HCT116 (cell line): ENCODE results near the gene SCAF4. TPM values are rescaled to one million over a fixed set of nuclear protein-coding genes. Genes with fewer than 3 reads are reported as not detected.

Experiments used
- ATAC-seq: fragments of 200-7000 bp; cut with Tn5 transposase; 2 replicates; pipeline ENCODE4 v1.9.1; 2020; ENCODE audit warnings: mild to moderate bottlenecking, moderate library complexity
- BruUV-seq: library from RNA; stranded (reverse); fragments of 400-500 nt; replicated peaks from 2 replicates; lab custom pipeline; 2021; lab: Mats Ljungman, UMichigan
- CTCF ChIA-PET: fragments of 300-600 bp; sonication (Branson Sonifier 250); formaldehyde crosslinking; loops from one replicate; lab custom pipeline; 2021; ENCODE audit warnings: antibody characterized with exemption; lab: Charles Lee
- POLR2A ChIA-PET: fragments of 300-600, 350-600 bp; sonication (Branson Sonifier 250); formaldehyde crosslinking; loops from one replicate; lab custom pipeline; 2021; ENCODE audit warnings: antibody characterized with exemption; lab: Charles Lee
- RAD21 ChIA-PET, 2 experiments: fragments of 300-600 bp; sonication (Branson Sonifier 250); formaldehyde crosslinking; loops; one replicate each; lab custom pipeline; 2023; ENCODE audit warnings: low total read pairs in 2 of 2; ENCODE audit not compliant: uncharacterized antibody in 2 of 2, unreplicated experiment in 2 of 2, low non-redundant PET in 1 of 2; lab: Charles Lee
- DNase-seq: peaks from one replicate; pipeline ENCODE4 v3.0.0-alpha.2; 2010; ENCODE audit warnings: low read depth, low spot score
- H2AFZ ChIP-seq: fragments of 200-600 bp; shearing (Covaris generic), sonication (generic); 2 replicates; pipeline ENCODE4 v1.6.1; 2017; ENCODE audit warnings: low read depth, mixed run types, mixed read lengths, antibody characterized with exemption, low read length; ENCODE audit not compliant: poor library complexity, severe bottlenecking
- H3K27ac ChIP-seq: 2 replicates; pipeline ENCODE4 v1.5.1; 2012; ENCODE audit warnings: low read depth, low read length
- H3K27me3 ChIP-seq: fragments of 200-600 bp; sonication (generic); 2 replicates; pipeline ENCODE4 v1.6.1; 2016; ENCODE audit warnings: mixed run types, low read length, mixed read lengths; ENCODE audit not compliant: insufficient read depth
- H3K36me3 ChIP-seq, 2 experiments: fragments of 200-500 bp in 1 of 2; fragments of 200-600 bp in 1 of 2; sonication (Bioruptor generic) in 1 of 2; sonication (generic) in 1 of 2; 2 replicates each; pipeline versions ENCODE4 v1.5.1 to v1.6.1; 2014 to 2016; ENCODE audit warnings: low read length in 2 of 2, inconsistent platforms in 1 of 2, mixed read lengths in 1 of 2, mixed run types in 1 of 2; ENCODE audit not compliant: insufficient read depth in 2 of 2, control insufficient read depth in 1 of 2
- H3K4me1 ChIP-seq, 2 experiments: fragments of 200-600 bp in 1 of 2; sonication (generic) in 1 of 2; 2 replicates each; pipeline versions ENCODE4 v1.5.1 to v1.6.1; 2012 to 2017; ENCODE audit warnings: low read length in 2 of 2, inconsistent platforms in 1 of 2, mild to moderate bottlenecking in 1 of 2, mixed read lengths in 1 of 2, mixed run types in 1 of 2, moderate library complexity in 1 of 2; ENCODE audit not compliant: insufficient read depth in 2 of 2, control insufficient read depth in 1 of 2
- H3K4me2 ChIP-seq: fragments of 200-600 bp; sonication (generic); 2 replicates; pipeline ENCODE4 v1.6.1; 2017; ENCODE audit warnings: mixed run types, low read length, mixed read lengths
- H3K4me3 ChIP-seq, 2 experiments: fragments of 200-600 bp in 1 of 2; sonication (generic) in 1 of 2; replicated peaks in 1 of 2; 2 replicates each; pipeline ENCODE4 v1.5.1; 2011 to 2016; ENCODE audit warnings: low read length in 2 of 2, control low read depth in 1 of 2, low read depth in 1 of 2, mild to moderate bottlenecking in 1 of 2, mixed read lengths in 1 of 2, mixed run types in 1 of 2
- H3K79me2 ChIP-seq: fragments of 200-600 bp; sonication (generic); 2 replicates; pipeline ENCODE4 v1.6.1; 2017; ENCODE audit warnings: mild to moderate bottlenecking, mixed run types, low read length, moderate library complexity, mixed read lengths; ENCODE audit not compliant: insufficient read depth
- H3K9ac ChIP-seq: fragments of 200-600 bp; sonication (generic); 2 replicates; pipeline ENCODE4 v1.6.1; 2016; ENCODE audit warnings: low read length, mixed read lengths
- H3K9me2 ChIP-seq: fragments of 200-600 bp; sonication (generic), shearing (Covaris generic); 2 replicates; pipeline ENCODE4 v1.6.1; 2017; ENCODE audit warnings: mixed run types, mild to moderate bottlenecking, moderate library complexity; ENCODE audit not compliant: insufficient read depth
- H3K9me3 ChIP-seq, 2 experiments: fragments of 200-500 bp in 1 of 2; fragments of 200-600 bp in 1 of 2; sonication (Bioruptor generic) in 1 of 2; sonication (generic) in 1 of 2; 2 replicates each; pipeline ENCODE4 v1.6.1; 2014 to 2017; ENCODE audit warnings: low read length in 2 of 2, mixed read lengths in 2 of 2, inconsistent platforms in 1 of 2, low read depth in 1 of 2, mild to moderate bottlenecking in 1 of 2, mixed run types in 1 of 2, moderate library complexity in 1 of 2; ENCODE audit not compliant: control insufficient read depth in 1 of 2, insufficient read depth in 1 of 2
- H4K20me1 ChIP-seq: fragments of 200-600 bp; sonication (generic), shearing (Covaris generic); 2 replicates; pipeline ENCODE4 v1.6.1; 2017; ENCODE audit warnings: mixed run types, mild to moderate bottlenecking, moderate library complexity; ENCODE audit not compliant: insufficient read depth
- CBX3 ChIP-seq: IDR thresholded peaks from 2 replicates; pipeline ENCODE4 v1.6.1; 2012; ENCODE audit warnings: low read depth
- EGR1 ChIP-seq: IDR thresholded peaks from 2 replicates; pipeline ENCODE4 v1.6.1; 2012; ENCODE audit warnings: low read depth
- EZH2 ChIP-seq: fragments of 200-600 bp; sonication (generic); IDR thresholded peaks from 2 replicates; pipeline ENCODE4 v1.6.1; 2017; ENCODE audit warnings: antibody characterized with exemption, mixed run types
- SIN3A ChIP-seq: IDR thresholded peaks from 2 replicates; pipeline ENCODE4 v1.6.1; 2012; ENCODE audit warnings: low read depth
- SRF ChIP-seq: IDR thresholded peaks from 2 replicates; pipeline ENCODE4 v1.6.1; 2012; ENCODE audit warnings: low read depth
- ZNF274 ChIP-seq: fragments of 200-500 bp; sonication (Bioruptor generic); IDR thresholded peaks from 2 replicates; pipeline ENCODE4 v1.6.1; 2014; ENCODE audit warnings: mild to moderate bottlenecking, low read depth, low read length, inconsistent platforms
- intact Hi-C: fragments of 100-400 bp; cut with micrococcal nuclease; formaldehyde crosslinking; loops from 2 replicates; pipeline ENCODE4 v1.10.0; 2022
- total RNA-seq: library from RNA; stranded (reverse); gene quantifications from one replicate; pipeline ENCODE4 v1.2.1, GENCODE V29; 2021; ENCODE audit not compliant: unreplicated experiment
- TF ChIP-seq, protein P1 (sequence below): IDR thresholded peaks from 2 replicates; pipeline ENCODE4 v1.6.1; 2011; ENCODE audit warnings: mild to moderate bottlenecking, low read length, moderate library complexity; ENCODE audit not compliant: insufficient replicate concordance; ENCODE audit errors: extremely low read depth

SCAF4 gene
- total RNA-seq, 1 experiment from 2014 or later = 31.1 TPM

DNA sequence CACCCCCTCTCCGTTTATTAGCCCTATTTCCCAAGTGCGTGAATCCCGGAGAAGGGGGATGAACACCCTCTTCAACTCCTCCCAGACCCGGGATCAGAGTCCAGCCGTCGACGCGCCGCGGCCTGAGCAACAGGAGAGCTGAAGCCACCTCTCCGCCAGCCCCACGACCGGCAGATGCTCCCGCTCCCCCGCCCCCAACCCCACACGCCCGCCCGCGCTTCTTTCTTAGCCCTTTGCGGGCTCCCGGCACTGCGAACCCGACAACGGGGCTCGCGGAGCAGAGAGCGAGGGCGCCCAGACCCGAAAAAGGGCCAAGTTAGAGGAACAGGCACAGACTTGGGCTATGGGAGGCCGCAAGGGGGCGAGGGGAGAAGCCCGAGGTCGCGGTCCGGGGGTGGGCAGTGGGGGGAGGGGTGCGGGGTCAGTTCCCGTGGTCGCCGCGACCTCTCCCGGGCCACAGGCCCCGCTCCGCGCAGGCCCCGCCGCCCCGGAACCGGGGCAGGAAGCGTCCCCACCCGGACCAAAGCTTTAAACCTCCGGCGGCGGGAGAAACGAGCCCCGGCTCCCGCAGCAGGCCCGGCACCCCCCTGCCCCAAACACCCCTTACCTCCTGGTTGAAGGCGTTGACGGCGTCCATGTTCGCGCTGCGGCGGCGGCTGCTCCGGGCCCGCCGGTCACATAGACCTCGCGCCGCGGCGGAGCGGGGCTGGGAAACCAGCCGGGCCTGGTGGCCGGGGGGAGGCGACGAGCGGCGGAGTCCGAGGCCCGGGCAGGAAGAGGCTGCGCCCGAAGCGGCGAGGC, 662 bp downstream of the SCAF4 start:
- Histone ChIP-seq H4K20me1 (peaks cover 19% of the 10 kb centered on the region; the same call in 1 of the 2 replicates), H2AFZ (no peak overlapping the region), H3K36me3 (no peaks in the 10 kb centered on the region), H3K9me3 (no peaks in the 10 kb centered on the region), H3K4me3 (peak overlapping the region; percentile 60 to 77), H3K4me2 (peak overlapping the region; percentile 90), H3K4me1 (peaks cover 15 to 31% of the 10 kb centered on the region in 2 experiments), H3K79me2 (peaks cover 56% of the 10 kb centered on the region), H3K9me2 (no peaks in the 10 kb centered on the region), H3K27me3 (no peaks in the 10 kb centered on the region), H3K9ac (peak overlapping the region; percentile 93), H3K27ac (peak overlapping the region; percentile 87)
- ATAC-seq = peak; percentile 33
- intact Hi-C loops = no loop called here
- CTCF ChIA-PET = no interaction called here
- RAD21 ChIA-PET = no interaction called here
- no peak for DNase-seq
- POLR2A ChIA-PET = no interaction called here
- TF ChIP-seq SIN3A (no peak), EGR1 (no peak), SRF (no peak), EZH2 (no peak), ZNF274 (no peak), CBX3 (no peak)
- TF ChIP-seq, protein P1, sequence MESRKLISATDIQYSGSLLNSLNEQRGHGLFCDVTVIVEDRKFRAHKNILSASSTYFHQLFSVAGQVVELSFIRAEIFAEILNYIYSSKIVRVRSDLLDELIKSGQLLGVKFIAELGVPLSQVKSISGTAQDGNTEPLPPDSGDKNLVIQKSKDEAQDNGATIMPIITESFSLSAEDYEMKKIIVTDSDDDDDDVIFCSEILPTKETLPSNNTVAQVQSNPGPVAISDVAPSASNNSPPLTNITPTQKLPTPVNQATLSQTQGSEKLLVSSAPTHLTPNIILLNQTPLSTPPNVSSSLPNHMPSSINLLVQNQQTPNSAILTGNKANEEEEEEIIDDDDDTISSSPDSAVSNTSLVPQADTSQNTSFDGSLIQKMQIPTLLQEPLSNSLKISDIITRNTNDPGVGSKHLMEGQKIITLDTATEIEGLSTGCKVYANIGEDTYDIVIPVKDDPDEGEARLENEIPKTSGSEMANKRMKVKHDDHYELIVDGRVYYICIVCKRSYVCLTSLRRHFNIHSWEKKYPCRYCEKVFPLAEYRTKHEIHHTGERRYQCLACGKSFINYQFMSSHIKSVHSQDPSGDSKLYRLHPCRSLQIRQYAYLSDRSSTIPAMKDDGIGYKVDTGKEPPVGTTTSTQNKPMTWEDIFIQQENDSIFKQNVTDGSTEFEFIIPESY = no peak
- BruUV-seq = no TSS peak
